ENCODE results near the gene POMT2. TPM values are rescaled to one million over a fixed set of nuclear protein-coding genes. Genes with fewer than 3 reads are reported as not detected.

The POMT2 gene
- total and polyA plus RNA-seq, 9 donors = 6.7 to 35.3 (median 16.1) TPM

DNA sequence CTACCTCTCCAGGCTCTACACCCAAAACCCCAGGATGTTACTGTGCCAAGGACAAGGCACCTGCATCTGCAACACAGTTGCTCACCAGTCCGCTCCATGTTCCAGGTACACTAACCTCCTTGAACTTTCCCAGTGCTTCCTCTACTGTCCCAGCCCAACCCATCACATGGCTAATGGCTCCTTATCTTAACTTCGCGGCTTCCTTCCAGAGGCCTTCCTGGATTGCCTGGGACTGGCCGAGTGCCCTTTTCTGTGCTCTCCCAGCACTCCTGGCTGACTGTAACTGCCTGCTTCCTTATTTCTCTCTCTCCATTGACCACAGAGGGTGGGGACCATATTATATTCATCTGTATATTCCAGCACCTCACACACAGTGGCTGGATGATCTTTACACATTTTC lies 20.9 kb downstream of the POMT2 start:
- H3K27me3 ChIP-seq = no peaks in the 10 kb centered on the region
- H3K9me3 ChIP-seq = no peaks in the 10 kb centered on the region
- no peaks in the 10 kb centered on the region for H3K36me3 ChIP-seq
- peaks cover 7% of the 10 kb centered on the region for H3K4me1 ChIP-seq (ENCODE audit: insufficient read depth)
- WGBS, 3 donors = 86 to 88% (median 88%) methylated on average over 4 of the region's 4 CpGs
- H3K4me3 ChIP-seq = no peak overlapping the region
- H3K27ac ChIP-seq = no peak overlapping the region
- no peak for DNase-seq
- TF ChIP-seq, protein P1, sequence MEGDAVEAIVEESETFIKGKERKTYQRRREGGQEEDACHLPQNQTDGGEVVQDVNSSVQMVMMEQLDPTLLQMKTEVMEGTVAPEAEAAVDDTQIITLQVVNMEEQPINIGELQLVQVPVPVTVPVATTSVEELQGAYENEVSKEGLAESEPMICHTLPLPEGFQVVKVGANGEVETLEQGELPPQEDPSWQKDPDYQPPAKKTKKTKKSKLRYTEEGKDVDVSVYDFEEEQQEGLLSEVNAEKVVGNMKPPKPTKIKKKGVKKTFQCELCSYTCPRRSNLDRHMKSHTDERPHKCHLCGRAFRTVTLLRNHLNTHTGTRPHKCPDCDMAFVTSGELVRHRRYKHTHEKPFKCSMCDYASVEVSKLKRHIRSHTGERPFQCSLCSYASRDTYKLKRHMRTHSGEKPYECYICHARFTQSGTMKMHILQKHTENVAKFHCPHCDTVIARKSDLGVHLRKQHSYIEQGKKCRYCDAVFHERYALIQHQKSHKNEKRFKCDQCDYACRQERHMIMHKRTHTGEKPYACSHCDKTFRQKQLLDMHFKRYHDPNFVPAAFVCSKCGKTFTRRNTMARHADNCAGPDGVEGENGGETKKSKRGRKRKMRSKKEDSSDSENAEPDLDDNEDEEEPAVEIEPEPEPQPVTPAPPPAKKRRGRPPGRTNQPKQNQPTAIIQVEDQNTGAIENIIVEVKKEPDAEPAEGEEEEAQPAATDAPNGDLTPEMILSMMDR (IDR thresholded peaks at IDR 0.05) = no peak
- TF ChIP-seq EP300 (IDR thresholded peaks at IDR 0.05) (no peak), POLR2A (IDR thresholded peaks at IDR 0.05) (no peak)
- intact Hi-C loops (cut with DNase I) = loop anchor here in 1 of 4 donors (10.0 kb wide), 1 partner anchor 255 kb away; no protein-coding TSS in a partner anchor

DNA sequence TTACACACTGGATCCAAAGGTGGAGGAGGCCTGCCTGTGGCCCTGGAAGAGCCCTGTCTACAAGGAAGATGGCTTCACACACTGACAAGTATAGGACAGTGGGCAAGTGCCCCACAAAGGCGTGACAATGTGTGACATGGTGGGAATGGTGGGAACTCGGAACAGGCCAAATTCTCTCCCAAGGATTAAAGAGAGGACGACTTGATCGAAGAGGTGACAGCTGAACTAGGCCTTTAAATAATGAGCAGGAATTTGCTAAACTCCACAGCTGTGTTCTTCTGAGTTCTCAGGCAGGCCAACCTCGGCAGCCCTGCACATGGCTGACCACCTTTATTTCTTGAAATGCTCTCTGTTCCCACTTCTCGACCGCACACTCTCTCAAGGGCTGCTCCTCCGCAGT lies 23.8 kb downstream of the POMT2 start:
- H3K27me3 ChIP-seq = no peaks in the 10 kb centered on the region
- no peak for DNase-seq
- H3K27ac ChIP-seq = peak overlapping the region in 1 of 2 donors; percentile 8
- no peaks in the 10 kb centered on the region for H3K9me3 ChIP-seq
- H3K4me3 ChIP-seq = no peak overlapping the region
- TF ChIP-seq, protein P1 (IDR thresholded peaks at IDR 0.05) = no peak
- WGBS, 3 donors = 80 to 85% (median 83%) methylated on average over 8 of the region's 8 CpGs
- peaks cover 7% of the 10 kb centered on the region for H3K4me1 ChIP-seq (ENCODE audit: insufficient read depth)
- intact Hi-C loops (cut with DNase I) = loop anchor here in 1 of 4 donors (10.0 kb wide), 1 partner anchor 258 kb away; no protein-coding TSS in a partner anchor
- no peaks in the 10 kb centered on the region for H3K36me3 ChIP-seq

GRCh38 chr14:77296155-77296554 lies 24.5 kb downstream of the POMT2 start:
- intact Hi-C loops (cut with DNase I) = loop anchor here in 1 of 4 donors (10.0 kb wide), 1 partner anchor 259 kb away; no protein-coding TSS in a partner anchor
- TF ChIP-seq, protein P1 (IDR thresholded peaks at IDR 0.05) = no peak
- TF ChIP-seq POLR2A (IDR thresholded peaks at IDR 0.05) (no peak), EP300 (IDR thresholded peaks at IDR 0.05) (no peak)
- peak overlapping the region in 1 of 2 donors; percentile 8 for H3K27ac ChIP-seq
- peaks cover 7% of the 10 kb centered on the region for H3K4me1 ChIP-seq (ENCODE audit: insufficient read depth)
- no peaks in the 10 kb centered on the region for H3K9me3 ChIP-seq
- no peak overlapping the region for H3K4me3 ChIP-seq
- H3K27me3 ChIP-seq = no peaks in the 10 kb centered on the region
- H3K36me3 ChIP-seq = no peaks in the 10 kb centered on the region
- 13 to 19% (median 15%) methylated on average over 13 of the region's 13 CpGs for WGBS, 3 donors
- DNase-seq = peak; percentile 47 to 88 (median 75)

- no peak overlapping the region for H3K27ac ChIP-seq
- no peaks in the 10 kb centered on the region for H3K27me3 ChIP-seq
- no peak for TF ChIP-seq POLR2A (IDR thresholded peaks at IDR 0.05)
- TF ChIP-seq EP300 (IDR thresholded peaks at IDR 0.05) = no peak
- TF ChIP-seq, protein P1 (IDR thresholded peaks at IDR 0.05) = no peak
- DNase-seq = no peak
- no peaks in the 10 kb centered on the region for H3K36me3 ChIP-seq
- no peak overlapping the region for H3K4me3 ChIP-seq
- 88 to 94% (median 89%) methylated on average over 4 of the region's 4 CpGs for WGBS, 3 donors
- intact Hi-C loops (cut with DNase I) = loop anchor here in 1 of 4 donors (10.0 kb wide), 1 partner anchor 264 kb away; no protein-coding TSS in a partner anchor
- H3K4me1 ChIP-seq (ENCODE audit: insufficient read depth) = no peaks in the 10 kb centered on the region
- H3K9me3 ChIP-seq = no peaks in the 10 kb centered on the region
Measured at GRCh38 chr14:77290705-77291104, 30.0 kb downstream of the POMT2 start.
